Pancreas (tissue), 8 donors: ENCODE measurements around the gene SLC25A15. TPM values are rescaled to one million over a fixed set of nuclear protein-coding genes. Genes with fewer than 3 reads are reported as not detected.

Experiments used
- microRNA-seq, 2 donors: library from miRNA; unstranded; fragments of <30 nt; microRNA quantifications; one replicate each; pipeline versions ENCODE4 to v1.1.0, GENCODE V29; 2019 to 2020
- polyA plus RNA-seq, 2 donors: library from polyadenylated mRNA; stranded (reverse); fragments of 200-250 nt; gene quantifications; one replicate each; pipeline ENCODE4 v1.2.3, GENCODE V29; 2013
- total RNA-seq, 6 donors: library from RNA; stranded (reverse); fragmentation: NEBNext Ultra II Directional in 4 of 6; extraction: Animal tissue kit (Norgen Biotek cat#: 25700) in 4 of 6; gene quantifications; one replicate each; pipeline versions ENCODE4 v1.2.1 to v1.2.4, GENCODE V29; 2021 to 2023
- donor health status: healthy with polysubstance abuse.
- donor health status: DM: no; HTN: no; CAD: no; lungs with moderate emphysema.
- donor health status: DM: no; HTN: no; CAD: no.
- donor health status: Bipolar disorder and iron deficiency.
- donor health status: DM: yes; HTN: yes; CAD: no.
- donor health status: DM: no; HTN: no; CAD: no.
- donor health status: DM: no; HTN: no; CAD: no.
- donor health status: DM: yes; HTN: yes; CAD: no.

Gene SLC25A15
- total and polyA plus RNA-seq, 8 donors, result 4.4 to 35.9 (median 14.4) TPM

Small RNA genes within 50 kb of the gene (microRNA-seq; reads per million reads assigned to microRNA genes)
- gene MIR621, result 0 reads per million in 2 donors

Other genes starting within 250 kb of the SLC25A15 start
- 10 to 100 TPM; 12.6 to 21.9 (median 16.1) TPM for gene FOXO1, start 123.0 kb upstream of the SLC25A15 start, total RNA-seq
- gene FOXO1, start 123.0 kb upstream of the SLC25A15 start, polyA plus RNA-seq, result 10 to 100 TPM in 1 of 2 donors, 1 to 10 TPM in 1; 3.8 to 10.2 TPM
- gene MRPS31, start 18.4 kb upstream of the SLC25A15 start, total RNA-seq, result 10 to 100 TPM in 1 of 6 donors, 1 to 10 TPM in 5; 6.2 to 12.9 (median 8.3) TPM
- gene MRPS31, start 18.4 kb upstream of the SLC25A15 start, polyA plus RNA-seq, result 10 to 100 TPM; 20.1 to 22.8 TPM
- 10 to 100 TPM; 31.6 to 61.6 (median 40.6) TPM for gene ELF1, start 229.7 kb downstream of the SLC25A15 start, total RNA-seq
- 10 to 100 TPM in 1 of 2 donors, 1 to 10 TPM in 1; 9.4 to 18.5 TPM for gene ELF1, start 229.7 kb downstream of the SLC25A15 start, polyA plus RNA-seq